HEK293T (cell line): ENCODE results near the gene KIF13A.

Experiments used
- BHLHE40 ChIP-seq: fragments of 450-650 bp; IDR thresholded peaks from 2 replicates; pipeline ENCODE4 v1.6.1; 2016; ENCODE audit warnings: mild to moderate bottlenecking, moderate library complexity, borderline replicate concordance
- FOXA1 ChIP-seq: fragments of 450-650 bp; IDR thresholded peaks from 2 replicates; pipeline ENCODE4 v1.6.1; 2016; ENCODE audit warnings: mild to moderate bottlenecking
- FOXM1 ChIP-seq: fragments of 450-650 bp; IDR thresholded peaks from 2 replicates; pipeline ENCODE4 v1.6.1; 2017; ENCODE audit warnings: mild to moderate bottlenecking, borderline replicate concordance
- SUZ12 ChIP-seq: fragments of 450-650 bp; IDR thresholded peaks from 2 replicates; pipeline ENCODE4 v1.6.1; 2016; ENCODE audit warnings: mild to moderate bottlenecking
- TARDBP ChIP-seq: fragments of 450-650 bp; IDR thresholded peaks from 2 replicates; pipeline ENCODE4 v1.6.1; 2016
- ZNF384 ChIP-seq: fragments of 450-650 bp; IDR thresholded peaks from 2 replicates; pipeline ENCODE4 v1.6.1; 2016

- TF ChIP-seq TARDBP, result no peak
- TF ChIP-seq FOXA1, result no peak
- no peak for TF ChIP-seq FOXM1
- TF ChIP-seq BHLHE40, result no peak
- no peak for TF ChIP-seq SUZ12
- no peak for TF ChIP-seq ZNF384
Observed at GRCh38 chr6:17719323-17720041, 268.0 kb downstream of the KIF13A start.
